ENCODE results near the gene PPP2R1B. TPM values are rescaled to one million over a fixed set of nuclear protein-coding genes. Genes with fewer than 3 reads are reported as not detected.

PPP2R1B gene
- total RNA-seq, 1 experiment from 2014 or later: 109 TPM

DNA sequence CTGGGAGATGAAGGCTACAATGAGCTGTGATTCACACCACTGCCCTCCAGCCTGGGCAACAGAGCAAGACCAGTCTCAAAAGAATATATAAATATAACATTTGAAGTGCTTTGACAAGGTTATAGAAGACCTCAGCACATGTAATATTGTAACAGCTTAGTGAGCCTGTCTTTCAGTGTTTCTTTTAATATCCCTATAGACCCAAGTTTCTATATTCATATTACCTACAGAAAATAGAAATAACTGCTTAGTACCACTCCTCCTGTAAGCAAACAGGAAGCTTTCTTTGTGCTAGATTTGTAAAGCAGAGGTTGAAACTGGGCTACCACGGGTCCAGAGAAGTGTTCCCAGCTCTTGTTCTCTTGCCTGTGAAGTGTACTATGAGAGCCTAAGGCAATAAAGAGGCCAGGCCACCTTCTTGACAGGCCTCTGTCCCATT, 68.2 kb downstream of the PPP2R1B start:
- Mint-ChIP-seq H3K4me3 (ENCODE audit: unreplicated experiment) (no peak overlapping the region), H3K9me3 (ENCODE audit: unreplicated experiment) (no peaks in the 10 kb centered on the region)

GRCh38 chr11:111696556-111696955, 69.6 kb downstream of the PPP2R1B start:
- no TSS peak for BruUV-seq (replicated peaks)
- POLR2A ChIA-PET: no interaction called here
- Mint-ChIP-seq H3K27me3 (ENCODE audit: insufficient read depth, unreplicated experiment) (no peaks in the 10 kb centered on the region), H3K9me3 (ENCODE audit: unreplicated experiment) (no peaks in the 10 kb centered on the region), H3K4me3 (ENCODE audit: unreplicated experiment) (no peak overlapping the region), H3K4me1 (ENCODE audit: low read depth, unreplicated experiment) (peaks cover 6% of the 10 kb centered on the region), H3K36me3 (ENCODE audit: insufficient read depth, unreplicated experiment) (peaks cover 13% of the 10 kb centered on the region), H3K27ac (ENCODE audit: unreplicated experiment) (no peak overlapping the region)
- Histone ChIP-seq H3K9me3 (no peaks in the 10 kb centered on the region), H3K27me3 (replicated peaks; ENCODE audit: control insufficient read depth, insufficient read depth, low read length) (no peaks in the 10 kb centered on the region), H3K36me3 (ENCODE audit: control insufficient read depth, insufficient read depth, low read length) (peaks cover 3% of the 10 kb centered on the region; the same call in 1 of the 2 replicates), H3K4me3 (ENCODE audit: low read depth, low read length) (no peak overlapping the region), H3K4me1 (0 out of 2 replicates have a peak, but pooled peaks cover 4% of the 10 kb centered on the region)
- intact Hi-C loops (cut with micrococcal nuclease; ENCODE audit: unreplicated experiment): no loop called here
- CTCF ChIA-PET: interaction anchor here (0.6 to 1.6 kb wide), 2 partner anchors 92 to 231 kb away, joined by 3 to 8 read pairs; no protein-coding TSS in a partner anchor
- TF ChIP-seq CTCF (IDR thresholded peaks at IDR 0.05; ENCODE audit: insufficient read depth in 1 of 2, low read depth in 1 of 2, low read length in 1 of 2, severe bottlenecking in 1 of 2, unreplicated experiment in 1 of 2): no peak
- no peak for DNase-seq

More for the DNA sequence above, 68.2 kb downstream of the PPP2R1B start:
- Histone ChIP-seq H3K4me1 (0 out of 2 replicates have a peak, but pooled peaks cover 4% of the 10 kb centered on the region), H3K27me3 (replicated peaks; ENCODE audit: control insufficient read depth, insufficient read depth, low read length) (no peaks in the 10 kb centered on the region), H3K36me3 (ENCODE audit: control insufficient read depth, insufficient read depth, low read length) (peaks cover 3% of the 10 kb centered on the region; the same call in 1 of the 2 replicates), H3K9me3 (no peaks in the 10 kb centered on the region), H3K4me3 (ENCODE audit: low read depth, low read length) (no peak overlapping the region)
- peaks cover 24% of the 10 kb centered on the region for H3K36me3 Mint-ChIP-seq (ENCODE audit: insufficient read depth, unreplicated experiment)
- TF ChIP-seq CTCF (IDR thresholded peaks at IDR 0.05; ENCODE audit: insufficient read depth in 1 of 2, low read depth in 1 of 2, low read length in 1 of 2, severe bottlenecking in 1 of 2, unreplicated experiment in 1 of 2): no peak
- intact Hi-C loops (cut with micrococcal nuclease; ENCODE audit: unreplicated experiment): no loop called here
- no TSS peak for BruUV-seq (replicated peaks)
- ChIA-PET POLR2A (no interaction called here), CTCF (interaction anchor here (1.6 kb wide), 1 partner anchor 94 kb away, joined by 8 read pairs; no protein-coding TSS in a partner anchor)
- no peaks in the 10 kb centered on the region for H3K4me1 Mint-ChIP-seq (ENCODE audit: low read depth, unreplicated experiment)
- no peak for DNase-seq
- no peaks in the 10 kb centered on the region for H3K27me3 Mint-ChIP-seq (ENCODE audit: insufficient read depth, unreplicated experiment)
- H3K27ac Mint-ChIP-seq (ENCODE audit: unreplicated experiment): no peak overlapping the region

- no peaks in the 10 kb centered on the region for H3K9me3 ChIP-seq
- ChIA-PET CTCF (no interaction called here), POLR2A (interaction anchor here (0.7 kb wide), 1 partner anchor 72 kb away, joined by 3 read pairs; no protein-coding TSS in a partner anchor)
- DNase-seq: no peak
- H3K4me3 Mint-ChIP-seq (ENCODE audit: unreplicated experiment): no peak overlapping the region
- H3K27me3 Mint-ChIP-seq (ENCODE audit: insufficient read depth, unreplicated experiment): no peaks in the 10 kb centered on the region
- H3K9me3 Mint-ChIP-seq (ENCODE audit: unreplicated experiment): no peaks in the 10 kb centered on the region
- 0 out of 2 replicates have a peak, but pooled peaks cover 2% of the 10 kb centered on the region for H3K36me3 ChIP-seq (ENCODE audit: control insufficient read depth, insufficient read depth, low read length)
- H3K27me3 ChIP-seq (replicated peaks; ENCODE audit: control insufficient read depth, insufficient read depth, low read length): no peaks in the 10 kb centered on the region
- H3K27ac Mint-ChIP-seq (ENCODE audit: unreplicated experiment): no peak overlapping the region
- no TSS peak for BruUV-seq (replicated peaks)
- no peak for TF ChIP-seq CTCF (IDR thresholded peaks at IDR 0.05; ENCODE audit: insufficient read depth in 1 of 2, low read depth in 1 of 2, low read length in 1 of 2, severe bottlenecking in 1 of 2, unreplicated experiment in 1 of 2)
- peaks cover 13% of the 10 kb centered on the region for H3K36me3 Mint-ChIP-seq (ENCODE audit: insufficient read depth, unreplicated experiment)
- peaks cover 10% of the 10 kb centered on the region for H3K4me1 Mint-ChIP-seq (ENCODE audit: low read depth, unreplicated experiment)
- intact Hi-C loops (cut with micrococcal nuclease; ENCODE audit: unreplicated experiment): no loop called here
- H3K4me3 ChIP-seq (ENCODE audit: low read depth, low read length): no peak overlapping the region
- H3K4me1 ChIP-seq: 0 out of 2 replicates have a peak, but pooled peaks cover 4% of the 10 kb centered on the region
Measured at GRCh38 chr11:111694851-111695250, 71.3 kb downstream of the PPP2R1B start.
